Activated T-cell treated with anti-CD3 and anti-CD28 coated beads, Interleukin-2, amount 50 U/mL, for 48 hours (primary cell): ENCODE data around the gene HBE1.

Experiments
- DNase-seq, 2 experiments: peaks; one replicate each; pipeline ENCODE4 v3.0.0-alpha.2; 2020

Gene HBE1

DNA sequence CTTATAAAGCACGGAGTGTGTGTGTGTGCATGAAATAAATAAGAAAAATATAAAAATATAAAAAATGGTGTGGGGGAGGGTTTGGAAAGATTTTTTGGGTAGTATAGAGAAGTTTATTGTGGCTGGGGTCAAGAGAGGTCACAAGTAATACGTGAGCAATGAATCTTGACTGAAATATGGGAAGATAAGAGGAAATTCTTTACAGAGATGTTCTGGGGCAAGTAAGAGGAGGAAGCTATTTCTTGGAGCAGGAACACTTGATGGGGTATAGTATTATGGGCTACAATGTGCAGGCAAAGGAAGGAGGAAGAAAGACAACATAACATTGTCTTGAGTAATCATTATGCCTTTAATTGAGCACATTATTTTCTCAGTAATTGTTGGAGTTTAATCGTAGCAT lies 37.6 kb downstream of the HBE1 start:
- no peak for DNase-seq

DNA sequence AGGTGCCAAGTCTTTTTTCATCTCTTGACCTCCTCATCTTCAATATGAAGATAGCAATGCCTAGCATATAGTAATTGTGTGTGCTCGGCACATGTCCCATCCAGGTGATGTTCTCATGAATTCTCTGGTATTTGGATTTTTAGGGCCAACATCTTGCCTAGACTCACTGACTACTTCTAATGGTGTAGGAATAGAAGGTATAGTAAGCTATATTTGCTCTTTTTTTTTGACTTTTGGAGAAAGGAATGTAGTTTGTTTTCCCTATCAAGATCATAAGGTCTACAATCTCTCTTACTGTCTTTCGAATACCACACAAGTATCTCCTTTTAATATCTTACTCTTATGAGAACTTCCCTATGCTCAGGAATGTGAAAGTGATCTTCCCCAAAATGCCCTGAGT lies 38.6 kb downstream of the HBE1 start:
- DNase-seq: no peak

DNA sequence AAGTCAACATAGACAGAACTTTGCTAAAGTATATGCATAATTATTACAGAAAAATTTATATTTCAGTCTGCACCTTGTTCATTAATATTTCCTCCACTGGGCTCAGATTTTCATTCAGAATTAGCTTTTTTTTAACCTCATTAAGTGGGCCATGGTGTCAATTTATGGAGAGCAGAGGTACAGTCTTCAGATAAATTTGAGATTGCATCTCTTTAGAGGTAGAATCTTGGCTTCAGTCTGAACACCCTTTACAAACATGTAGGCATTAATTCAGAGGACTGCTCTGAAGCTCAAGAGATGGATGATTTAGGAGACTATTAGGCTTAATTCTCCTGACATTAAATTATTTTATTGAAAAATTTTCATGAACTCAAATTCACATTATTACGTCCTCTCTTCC lies 39.5 kb downstream of the HBE1 start:
- no peak for DNase-seq

DNA sequence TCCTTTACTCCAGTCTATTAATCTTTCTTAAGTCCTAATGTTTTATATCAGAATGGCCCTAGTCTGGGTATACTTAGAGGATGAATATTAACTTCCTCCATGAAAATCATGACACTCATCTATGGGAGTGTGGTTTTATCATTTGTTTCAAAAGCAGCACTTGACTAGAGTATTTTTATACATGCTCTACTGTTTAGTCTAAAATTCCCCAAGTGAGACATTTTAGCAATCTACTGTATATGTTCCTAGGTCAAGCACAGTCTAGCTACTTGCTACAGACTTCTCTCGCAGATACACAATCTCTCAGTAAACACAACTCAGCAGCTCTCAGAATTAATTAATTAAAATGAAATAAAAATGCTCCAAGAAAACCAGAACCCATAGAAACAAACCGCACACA lies 39.9 kb downstream of the HBE1 start:
- DNase-seq: no peak

DNA sequence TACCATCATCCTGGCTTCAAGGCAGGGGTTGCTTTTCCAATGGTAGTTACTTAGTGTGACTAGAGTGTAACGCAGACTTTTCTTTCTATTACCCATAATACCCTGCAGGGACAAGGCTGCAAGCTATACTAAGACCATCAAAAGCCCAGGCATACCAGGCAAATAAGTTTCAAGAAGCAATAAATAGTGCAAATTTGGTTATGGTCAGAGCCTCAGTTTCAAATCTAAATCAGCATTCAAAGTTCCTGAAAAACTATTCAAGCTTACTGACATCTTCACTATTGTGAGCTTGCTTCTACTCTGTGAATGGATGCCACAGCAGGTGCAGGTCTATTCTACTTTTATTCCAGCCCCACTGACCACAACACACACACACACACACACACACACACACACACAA lies 40.4 kb downstream of the HBE1 start:
- DNase-seq: no peak

DNA sequence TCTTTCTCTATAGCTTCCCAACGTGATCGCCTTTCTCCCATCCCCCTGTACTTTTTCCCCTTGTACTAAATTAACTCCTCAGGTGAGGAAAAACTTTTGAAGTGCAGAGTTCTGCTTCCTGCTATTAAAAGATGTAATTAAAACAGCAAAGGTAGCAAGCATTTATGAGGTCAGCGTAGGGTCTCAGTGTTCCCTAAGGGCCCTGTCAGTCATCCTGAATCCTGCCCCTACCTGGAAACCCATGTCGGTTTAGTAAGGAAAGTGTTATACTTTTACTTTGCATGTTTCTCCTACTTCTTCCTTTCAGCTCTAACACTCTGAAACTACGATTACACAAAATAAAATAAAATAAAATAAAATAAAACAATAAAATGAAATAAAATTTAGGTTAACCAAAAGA lies 41.6 kb downstream of the HBE1 start:
- DNase-seq: no peak

DNA sequence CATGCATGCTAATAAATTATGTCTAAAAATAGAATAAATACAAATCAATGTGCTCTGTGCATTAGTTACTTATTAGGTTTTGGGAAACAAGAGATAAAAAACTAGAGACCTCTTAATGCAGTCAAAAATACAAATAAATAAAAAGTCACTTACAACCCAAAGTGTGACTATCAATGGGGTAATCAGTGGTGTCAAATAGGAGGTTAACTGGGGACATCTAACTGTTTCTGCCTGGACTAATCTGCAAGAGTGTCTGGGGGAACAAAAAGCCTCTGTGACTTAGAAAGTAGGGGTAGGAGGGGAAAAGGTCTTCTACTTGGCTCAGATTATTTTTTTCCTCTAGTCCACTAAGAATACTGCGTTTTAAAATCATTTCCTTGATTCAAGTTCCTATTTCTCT lies 42.1 kb downstream of the HBE1 start:
- no peak for DNase-seq

DNA sequence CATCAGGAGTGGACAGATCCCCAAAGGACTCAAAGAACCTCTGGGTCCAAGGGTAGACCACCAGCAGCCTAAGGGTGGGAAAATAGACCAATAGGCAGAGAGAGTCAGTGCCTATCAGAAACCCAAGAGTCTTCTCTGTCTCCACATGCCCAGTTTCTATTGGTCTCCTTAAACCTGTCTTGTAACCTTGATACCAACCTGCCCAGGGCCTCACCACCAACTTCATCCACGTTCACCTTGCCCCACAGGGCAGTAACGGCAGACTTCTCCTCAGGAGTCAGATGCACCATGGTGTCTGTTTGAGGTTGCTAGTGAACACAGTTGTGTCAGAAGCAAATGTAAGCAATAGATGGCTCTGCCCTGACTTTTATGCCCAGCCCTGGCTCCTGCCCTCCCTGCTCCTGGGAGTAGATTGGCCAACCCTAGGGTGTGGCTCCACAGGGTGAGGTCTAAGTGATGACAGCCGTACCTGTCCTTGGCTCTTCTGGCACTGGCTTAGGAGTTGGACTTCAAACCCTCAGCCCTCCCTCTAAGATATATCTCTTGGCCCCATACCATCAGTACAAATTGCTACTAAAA lies 42.9 kb downstream of the HBE1 start, which contains the start of gene HBB:
TSS of gene HBB (minus strand) at position 340 of the 579 bp plus-strand sequence. CDS start at position 290, 50 bp downstream.
- DNase-seq: no peak

DNA sequence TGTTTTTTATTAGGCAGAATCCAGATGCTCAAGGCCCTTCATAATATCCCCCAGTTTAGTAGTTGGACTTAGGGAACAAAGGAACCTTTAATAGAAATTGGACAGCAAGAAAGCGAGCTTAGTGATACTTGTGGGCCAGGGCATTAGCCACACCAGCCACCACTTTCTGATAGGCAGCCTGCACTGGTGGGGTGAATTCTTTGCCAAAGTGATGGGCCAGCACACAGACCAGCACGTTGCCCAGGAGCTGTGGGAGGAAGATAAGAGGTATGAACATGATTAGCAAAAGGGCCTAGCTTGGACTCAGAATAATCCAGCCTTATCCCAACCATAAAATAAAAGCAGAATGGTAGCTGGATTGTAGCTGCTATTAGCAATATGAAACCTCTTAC lies 44.3 kb downstream of the HBE1 start:
- no peak for DNase-seq

DNA sequence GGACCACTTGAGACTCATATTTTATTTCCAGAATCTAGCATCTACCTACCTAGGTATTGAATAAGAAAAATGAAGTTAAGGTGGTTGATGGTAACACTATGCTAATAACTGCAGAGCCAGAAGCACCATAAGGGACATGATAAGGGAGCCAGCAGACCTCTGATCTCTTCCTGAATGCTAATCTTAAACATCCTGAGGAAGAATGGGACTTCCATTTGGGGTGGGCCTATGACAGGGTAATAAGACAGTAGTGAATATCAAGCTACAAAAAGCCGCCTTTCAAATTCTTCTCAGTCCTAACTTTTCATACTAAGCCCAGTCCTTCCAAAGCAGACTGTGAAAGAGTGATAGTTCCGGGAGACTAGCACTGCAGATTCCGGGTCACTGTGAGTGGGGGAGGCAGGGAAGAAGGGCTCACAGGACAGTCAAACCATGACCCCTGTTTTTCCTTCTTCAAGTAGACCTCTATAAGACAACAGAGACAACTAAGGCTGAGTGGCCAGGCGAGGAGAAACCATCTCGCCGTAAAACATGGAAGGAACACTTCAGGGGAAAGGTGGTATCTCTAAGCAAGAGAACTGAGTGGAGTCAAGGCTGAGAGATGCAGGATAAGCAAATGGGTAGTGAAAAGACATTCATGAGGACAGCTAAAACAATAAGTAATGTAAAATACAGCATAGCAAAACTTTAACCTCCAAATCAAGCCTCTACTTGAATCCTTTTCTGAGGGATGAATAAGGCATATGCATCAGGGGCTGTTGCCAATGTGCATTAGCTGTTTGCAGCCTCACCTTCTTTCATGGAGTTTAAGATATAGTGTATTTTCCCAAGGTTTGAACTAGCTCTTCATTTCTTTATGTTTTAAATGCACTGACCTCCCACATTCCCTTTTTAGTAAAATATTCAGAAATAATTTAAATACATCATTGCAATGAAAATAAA lies 44.9 kb downstream of the HBE1 start:
- no peak for DNase-seq

DNA sequence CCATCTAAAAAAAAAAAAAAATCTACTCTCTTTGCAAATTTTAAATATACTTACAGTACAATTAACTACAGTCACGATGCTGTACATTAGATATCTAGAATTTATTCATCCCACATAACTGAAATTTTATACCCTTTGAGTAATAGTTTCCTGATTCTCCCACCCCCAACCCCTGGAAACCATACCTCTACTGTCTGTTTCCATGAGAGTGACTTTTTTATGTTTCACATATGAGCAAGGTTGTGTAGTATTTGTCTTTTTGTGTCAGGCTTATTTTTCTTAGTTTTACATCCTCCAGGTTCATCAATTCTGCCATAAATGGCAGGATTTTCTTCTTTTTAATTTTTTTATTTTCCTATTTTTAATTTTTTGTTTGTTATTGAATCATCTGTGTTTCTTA lies 46.1 kb downstream of the HBE1 start:
- no peak for DNase-seq

DNA sequence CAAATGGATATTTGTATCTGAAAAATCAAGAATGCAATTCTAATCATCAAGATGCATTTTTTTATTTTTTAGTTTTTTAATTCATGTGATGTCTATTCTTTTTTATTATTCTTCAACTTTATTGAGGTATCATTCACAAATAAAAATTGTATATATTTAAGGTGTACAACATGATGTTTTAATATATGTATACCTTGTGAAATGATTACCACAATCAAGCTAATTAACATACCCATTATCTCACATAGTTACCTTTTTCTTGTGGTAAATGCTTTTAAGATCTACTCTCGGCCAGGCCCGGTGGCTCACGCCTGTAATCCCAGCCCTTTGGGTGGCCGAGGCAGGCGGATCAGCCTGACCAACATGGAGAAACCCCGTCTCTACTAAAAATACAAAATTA lies 46.6 kb downstream of the HBE1 start:
- no peak for DNase-seq
